Thyroid gland (tissue), 4 donors: ENCODE results near the gene USP3. TPM values are rescaled to one million over a fixed set of nuclear protein-coding genes. Genes with fewer than 3 reads are reported as not detected.

Source experiments
- DNase-seq, 2 donors: peaks; one replicate each; pipeline ENCODE4 v3.0.0-alpha.2; 2019
- H3K27ac ChIP-seq, 3 donors: fragments of 200-600 bp; sonication (generic); 1 replicate in 2 of 3; 2 replicates in 1 of 3; pipeline ENCODE4 v1.5.1; 2016 to 2019; ENCODE audit warnings: mild to moderate bottlenecking in 1 of 3, moderate library complexity in 1 of 3
- H3K27me3 ChIP-seq: fragments of 200-600 bp; sonication (generic); one replicate; pipeline ENCODE4 v1.5.1; 2019
- H3K36me3 ChIP-seq, 2 donors: fragments of 200-600 bp; sonication (generic); one replicate each; pipeline ENCODE4 v1.5.1; 2016 to 2019
- H3K4me1 ChIP-seq, 2 donors: fragments of 200-600 bp; sonication (generic); one replicate each; pipeline ENCODE4 v1.5.1; 2017 to 2019
- H3K4me3 ChIP-seq, 3 donors: fragments of 200-600 bp; sonication (generic); replicated peaks in 1 of 3; 1 replicate in 2 of 3; 2 replicates in 1 of 3; pipeline ENCODE4 v1.5.1; 2016; ENCODE audit warnings: mild to moderate bottlenecking in 1 of 3
- H3K9me3 ChIP-seq: fragments of 200-600 bp; sonication (generic); one replicate; pipeline ENCODE4 v1.5.1; 2017
- POLR2A ChIP-seq, 2 donors: fragments of 450-650 bp; IDR thresholded peaks; one replicate each; pipeline ENCODE4 v1.6.1; 2017; ENCODE audit warnings: antibody characterized with exemption in 2 of 2, mild to moderate bottlenecking in 2 of 2, moderate library complexity in 1 of 2
- WGBS, 2 donors: methylation state at CpG; one replicate each; pipeline ENCODE4 v1.1.5; 2017; 5-methylcytosine and 5-hydroxymethylcytosine counted together
- intact Hi-C: fragments of 100-400 bp; cut with DNase I; formaldehyde crosslinking; loops from one replicate; pipeline ENCODE4 v1.15.1; 2023
- total RNA-seq, 4 donors: library from RNA; depleted of rRNA; stranded (reverse); fragments of >200 nt; gene quantifications; one replicate each; pipeline ENCODE4 v1.2.3, GENCODE V29; 2016
- TF ChIP-seq, protein P1 (sequence below), 6 experiments: fragments of 200-600 bp in 3 of 6; fragments of 450-650 bp in 3 of 6; sonication (generic) in 3 of 6; IDR thresholded peaks; one replicate each; pipeline ENCODE4 v1.5.1; 2016 to 2019; ENCODE audit warnings: antibody characterized with exemption in 6 of 6, mild to moderate bottlenecking in 2 of 6, inconsistent platforms in 1 of 6, moderate library complexity in 1 of 6

The USP3 gene
- total RNA-seq, 4 donors from 2014 or later: 42.9 to 82.2 (median 53.7) TPM

DNA sequence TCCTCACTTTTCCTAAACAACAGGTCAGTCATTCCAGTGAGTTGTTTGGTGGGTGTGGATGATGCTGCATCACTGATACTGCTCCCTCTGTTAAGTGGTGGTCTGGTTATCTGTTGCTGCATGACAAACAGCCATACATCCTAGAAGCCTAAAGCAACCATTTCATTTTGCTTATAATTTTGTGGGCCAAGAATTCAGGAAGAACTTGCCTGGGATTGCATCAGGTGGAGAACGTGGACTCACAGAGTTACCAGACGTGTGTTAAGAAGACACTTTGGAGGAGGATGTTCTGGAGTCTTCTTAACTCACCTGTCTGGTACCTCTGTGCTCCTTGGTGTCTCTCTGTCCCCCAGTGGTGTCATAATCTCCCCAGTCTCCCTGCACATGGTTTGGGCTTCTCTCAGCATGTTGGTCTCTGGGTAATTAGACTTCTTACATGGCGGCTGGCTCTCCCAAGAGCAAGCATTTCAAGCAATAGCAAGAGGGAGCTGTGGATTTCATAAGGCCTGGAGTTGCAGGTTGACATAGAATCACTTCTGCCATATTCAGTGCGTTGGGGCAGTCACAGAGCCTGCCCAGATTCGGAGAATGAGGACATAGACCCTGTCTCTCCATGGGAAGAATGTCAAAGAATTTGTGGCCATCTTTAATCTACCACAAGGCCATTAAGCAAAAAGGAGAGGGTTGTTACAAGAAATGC, 20.1 kb downstream of the USP3 start:
- H3K9me3 ChIP-seq: no peaks in the 10 kb centered on the region
- no peak overlapping the region for H3K27ac ChIP-seq
- no peaks in the 10 kb centered on the region for H3K27me3 ChIP-seq
- H3K4me1 ChIP-seq: peaks cover 28 to 56% of the 10 kb centered on the region in 2 donors
- WGBS, 2 donors: 94 to 99% methylated on average over 5 of the region's 5 CpGs
- no peak overlapping the region for H3K4me3 ChIP-seq
- TF ChIP-seq, protein P1, sequence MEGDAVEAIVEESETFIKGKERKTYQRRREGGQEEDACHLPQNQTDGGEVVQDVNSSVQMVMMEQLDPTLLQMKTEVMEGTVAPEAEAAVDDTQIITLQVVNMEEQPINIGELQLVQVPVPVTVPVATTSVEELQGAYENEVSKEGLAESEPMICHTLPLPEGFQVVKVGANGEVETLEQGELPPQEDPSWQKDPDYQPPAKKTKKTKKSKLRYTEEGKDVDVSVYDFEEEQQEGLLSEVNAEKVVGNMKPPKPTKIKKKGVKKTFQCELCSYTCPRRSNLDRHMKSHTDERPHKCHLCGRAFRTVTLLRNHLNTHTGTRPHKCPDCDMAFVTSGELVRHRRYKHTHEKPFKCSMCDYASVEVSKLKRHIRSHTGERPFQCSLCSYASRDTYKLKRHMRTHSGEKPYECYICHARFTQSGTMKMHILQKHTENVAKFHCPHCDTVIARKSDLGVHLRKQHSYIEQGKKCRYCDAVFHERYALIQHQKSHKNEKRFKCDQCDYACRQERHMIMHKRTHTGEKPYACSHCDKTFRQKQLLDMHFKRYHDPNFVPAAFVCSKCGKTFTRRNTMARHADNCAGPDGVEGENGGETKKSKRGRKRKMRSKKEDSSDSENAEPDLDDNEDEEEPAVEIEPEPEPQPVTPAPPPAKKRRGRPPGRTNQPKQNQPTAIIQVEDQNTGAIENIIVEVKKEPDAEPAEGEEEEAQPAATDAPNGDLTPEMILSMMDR (IDR thresholded peaks at IDR 0.05): no peak
- TF ChIP-seq POLR2A (IDR thresholded peaks at IDR 0.05): no peak
- intact Hi-C loops: no loop called here
- DNase-seq: no peak
- H3K36me3 ChIP-seq: no peaks in the 10 kb centered on the region

DNA sequence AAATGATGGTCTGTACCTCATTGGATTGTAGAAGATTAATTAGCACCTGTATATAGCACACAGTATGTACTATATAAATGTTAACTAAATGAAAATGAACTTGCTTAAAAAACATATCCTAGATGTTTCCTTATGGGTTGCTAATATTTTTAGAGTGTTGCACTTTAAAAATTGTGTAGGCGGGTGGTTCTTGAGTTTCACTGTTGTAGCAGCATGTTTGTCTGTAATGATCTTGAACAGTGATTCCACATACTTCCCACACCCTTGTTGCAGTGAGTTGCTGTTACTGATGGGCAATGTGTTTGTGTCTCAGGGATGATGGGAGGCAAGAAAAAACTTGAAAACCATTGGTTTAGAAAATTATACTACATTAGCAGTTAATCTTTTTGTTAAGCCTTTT, 22.0 kb downstream of the USP3 start:
- no peak overlapping the region for H3K27ac ChIP-seq
- no peaks in the 10 kb centered on the region for H3K27me3 ChIP-seq
- no peak overlapping the region for H3K4me3 ChIP-seq
- TF ChIP-seq, protein P1 (IDR thresholded peaks at IDR 0.05): no peak
- no peak for TF ChIP-seq POLR2A (IDR thresholded peaks at IDR 0.05)
- no peaks in the 10 kb centered on the region for H3K9me3 ChIP-seq
- peaks cover 28 to 54% of the 10 kb centered on the region in 2 donors for H3K4me1 ChIP-seq
- no peaks in the 10 kb centered on the region for H3K36me3 ChIP-seq
- intact Hi-C loops: no loop called here
- no peak for DNase-seq
- 76 to 79% methylated on average over 1 of the region's 1 CpG for WGBS, 2 donors

DNA sequence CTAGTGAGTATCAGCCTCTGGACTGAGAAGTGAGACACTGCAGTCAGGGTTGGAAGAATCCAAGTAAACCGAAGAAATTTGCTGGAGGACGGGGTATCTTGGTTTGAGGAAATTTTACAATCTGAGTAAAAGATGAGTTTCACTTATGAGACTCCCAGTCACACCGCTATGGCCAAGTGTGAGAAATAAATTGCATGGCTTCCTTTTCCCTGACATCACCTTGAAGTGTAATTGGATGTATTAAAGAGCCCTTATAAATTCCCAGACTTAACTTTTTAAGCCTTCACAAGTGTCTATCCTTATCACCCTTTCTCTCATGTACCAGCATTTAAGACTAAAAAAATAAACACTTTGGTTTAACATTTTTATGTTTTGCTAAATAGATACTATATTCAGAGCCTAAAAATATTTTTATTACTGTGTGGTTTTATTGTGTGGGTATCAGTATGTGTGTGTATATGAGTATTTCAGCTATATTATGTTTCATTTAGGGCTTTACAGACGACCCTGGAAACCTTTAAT, 23.8 kb downstream of the USP3 start:
- TF ChIP-seq, protein P1 (IDR thresholded peaks at IDR 0.05): no peak
- no peak for TF ChIP-seq POLR2A (IDR thresholded peaks at IDR 0.05)
- no peaks in the 10 kb centered on the region for H3K9me3 ChIP-seq
- H3K36me3 ChIP-seq: no peaks in the 10 kb centered on the region
- WGBS, 2 donors: 88 to 90% methylated on average over 4 of the region's 4 CpGs
- no peak overlapping the region for H3K27ac ChIP-seq
- no peak for DNase-seq
- H3K4me1 ChIP-seq: peaks cover 19 to 42% of the 10 kb centered on the region in 2 donors
- intact Hi-C loops: no loop called here
- no peaks in the 10 kb centered on the region for H3K27me3 ChIP-seq
- no peak overlapping the region for H3K4me3 ChIP-seq

DNA sequence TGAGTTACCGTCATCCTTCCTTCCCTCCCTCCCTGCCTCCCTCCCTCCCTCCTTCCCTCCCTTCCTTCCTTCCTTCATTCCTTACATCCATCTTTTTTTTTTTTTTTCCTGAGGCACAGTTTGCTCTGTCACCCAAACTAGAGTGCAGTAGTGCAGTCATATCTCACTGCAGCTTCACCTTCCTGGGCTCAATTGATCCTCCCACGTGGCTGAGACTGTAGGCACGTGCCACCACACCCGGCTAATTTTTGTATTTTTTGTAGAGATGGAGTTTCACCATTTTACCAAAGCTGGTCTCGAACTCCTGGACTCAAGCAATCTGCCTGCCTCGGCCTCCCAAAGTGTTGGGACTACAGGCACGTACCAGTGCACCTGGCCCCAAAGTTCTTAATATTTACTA, 25.8 kb downstream of the USP3 start:
- Histone ChIP-seq H3K9me3 (no peaks in the 10 kb centered on the region), H3K27ac (no peak overlapping the region), H3K4me1 (peaks cover 11 to 31% of the 10 kb centered on the region in 2 donors), H3K4me3 (no peak overlapping the region), H3K27me3 (no peaks in the 10 kb centered on the region), H3K36me3 (no peaks in the 10 kb centered on the region)
- no peak for TF ChIP-seq POLR2A (IDR thresholded peaks at IDR 0.05)
- TF ChIP-seq, protein P1 (IDR thresholded peaks at IDR 0.05): no peak
- intact Hi-C loops: no loop called here
- DNase-seq: no peak
- WGBS, 2 donors: 90 to 94% methylated on average over 7 of the region's 7 CpGs

DNA sequence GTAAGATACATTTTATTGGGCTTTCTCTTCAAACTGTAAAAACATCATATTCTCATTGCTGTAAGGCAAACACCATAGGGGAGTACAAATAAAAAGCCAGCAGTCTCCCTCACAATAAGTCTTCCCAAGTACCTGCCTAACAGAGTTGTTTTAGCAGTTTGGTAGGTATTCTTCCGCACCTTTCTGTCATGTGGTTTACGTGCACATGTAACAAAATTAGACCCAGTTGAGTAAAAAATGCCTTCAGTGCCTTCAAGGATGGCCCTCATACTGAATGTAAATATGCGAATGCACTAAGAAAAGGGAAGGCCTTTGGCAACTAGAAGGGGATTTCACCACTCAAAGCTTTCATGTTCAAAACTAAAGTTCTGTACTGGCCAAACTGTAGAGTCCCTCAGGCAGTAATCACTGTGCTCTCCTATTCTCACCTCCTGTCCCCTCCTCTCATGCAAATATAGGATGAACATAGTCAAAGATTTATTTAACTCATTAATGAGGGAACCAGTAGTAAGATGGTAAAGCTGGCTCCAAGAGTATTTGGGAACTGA, 26.4 kb downstream of the USP3 start:
- Histone ChIP-seq H3K9me3 (no peaks in the 10 kb centered on the region), H3K4me1 (peaks cover 15 to 37% of the 10 kb centered on the region in 2 donors), H3K4me3 (no peak overlapping the region), H3K27me3 (no peaks in the 10 kb centered on the region), H3K36me3 (no peaks in the 10 kb centered on the region), H3K27ac (no peak overlapping the region)
- 89 to 94% methylated on average over 3 of the region's 3 CpGs for WGBS, 2 donors
- DNase-seq: no peak
- intact Hi-C loops: no loop called here
- TF ChIP-seq, protein P1 (IDR thresholded peaks at IDR 0.05): no peak
- no peak for TF ChIP-seq POLR2A (IDR thresholded peaks at IDR 0.05)
